GM18508 (cell line): Measurements from ENCODE around the gene SBK3.

Experiments
- ATAC-seq: cut with Tn5 transposase; IDR thresholded peaks from one replicate; pipeline ENCODE4 v1.9.1; 2021; ENCODE audit warnings: moderate number of reproducible peaks; ENCODE audit not compliant: insufficient read depth, unreplicated experiment

Gene SBK3

GRCh38 chr19:55493052-55493644, 52.2 kb downstream of the SBK3 start:
- ATAC-seq, result no peak

GRCh38 chr19:55492362-55492944, 52.9 kb downstream of the SBK3 start:
- ATAC-seq, result no peak

GRCh38 chr19:55491546-55492360, 53.6 kb downstream of the SBK3 start:
- no peak for ATAC-seq
